Ishikawa (cell line): ENCODE measurements around the gene ANKRD1.

Source experiments
- CEBPB ChIP-seq: IDR thresholded peaks from 2 replicates; pipeline ENCODE4 v1.6.1; 2012
- CREB1 ChIP-seq: IDR thresholded peaks from 2 replicates; pipeline ENCODE4 v1.6.1; 2012; ENCODE audit warnings: low read depth
- EGR1 ChIP-seq: IDR thresholded peaks from 2 replicates; pipeline ENCODE4 v1.6.1; 2012
- EP300 ChIP-seq: IDR thresholded peaks from 2 replicates; pipeline ENCODE4 v1.6.1; 2012; ENCODE audit warnings: borderline replicate concordance
- FOXM1 ChIP-seq: IDR thresholded peaks from 2 replicates; pipeline ENCODE4 v1.6.1; 2012; ENCODE audit warnings: low read depth, borderline replicate concordance
- MAX ChIP-seq: IDR thresholded peaks from 2 replicates; pipeline ENCODE4 v1.6.1; 2012
- NFIC ChIP-seq: IDR thresholded peaks from 2 replicates; pipeline ENCODE4 v1.6.1; 2012
- RAD21 ChIP-seq: IDR thresholded peaks from 2 replicates; pipeline ENCODE4 v1.6.1; 2012; ENCODE audit warnings: low read depth
- REST ChIP-seq: IDR thresholded peaks from 2 replicates; pipeline ENCODE4 v1.6.1; 2012; ENCODE audit warnings: low read depth, mild to moderate bottlenecking
- TAF1 ChIP-seq: IDR thresholded peaks from 2 replicates; pipeline ENCODE4 v1.6.1; 2012; ENCODE audit warnings: low read depth, mild to moderate bottlenecking
- TCF12 ChIP-seq: IDR thresholded peaks from 2 replicates; pipeline ENCODE4 v1.6.1; 2012; ENCODE audit warnings: low read depth
- TEAD4 ChIP-seq: IDR thresholded peaks from 2 replicates; pipeline ENCODE4 v1.6.1; 2012
- USF1 ChIP-seq: IDR thresholded peaks from 2 replicates; pipeline ENCODE4 v1.6.1; 2012
- YY1 ChIP-seq: IDR thresholded peaks from 2 replicates; pipeline ENCODE4 v1.6.1; 2012; ENCODE audit warnings: low read depth
- ZBTB7A ChIP-seq: IDR thresholded peaks from 2 replicates; pipeline ENCODE4 v1.6.1; 2012; ENCODE audit warnings: low read depth

The ANKRD1 gene

GRCh38 chr10:90917238-90917967, 3.5 kb downstream of the ANKRD1 start:
- peak; percentile 34; the same call in 1 of the 2 replicates for TF ChIP-seq NFIC
- no peak for TF ChIP-seq TAF1
- TF ChIP-seq CEBPB = no peak

- TF ChIP-seq EGR1 (no peak), TEAD4 (no peak), REST (no peak), CREB1 (no peak), EP300 (no peak), RAD21 (no peak), TAF1 (no peak), USF1 (no peak), NFIC (no peak)
These were observed 4.3 kb downstream of the ANKRD1 start for GRCh38 chr10:90916392-90917237.

- TF ChIP-seq FOXM1 (no peak), REST (no peak), EGR1 (no peak), TAF1 (no peak), MAX (no peak), CREB1 (no peak), CEBPB (no peak), RAD21 (no peak), ZBTB7A (no peak), TCF12 (no peak)
These were observed 5.2 kb downstream of the ANKRD1 start for GRCh38 chr10:90915766-90916075.

- TF ChIP-seq YY1 = no peak
- no peak for TF ChIP-seq FOXM1
- TF ChIP-seq REST = no peak
- TF ChIP-seq TEAD4 = no peak
- no peak for TF ChIP-seq NFIC
- no peak for TF ChIP-seq TAF1
- no peak for TF ChIP-seq MAX
- no peak for TF ChIP-seq RAD21
- no peak for TF ChIP-seq EGR1
- no peak for TF ChIP-seq CEBPB
- TF ChIP-seq ZBTB7A = no peak
- TF ChIP-seq USF1 = no peak
- TF ChIP-seq EP300 = no peak
- TF ChIP-seq TCF12 = no peak
- TF ChIP-seq CREB1 = no peak
These were observed 5.7 kb downstream of the ANKRD1 start for GRCh38 chr10:90914992-90915765.
